ENCODE measurements around the gene A4GNT. TPM values are rescaled to one million over a fixed set of nuclear protein-coding genes. Genes with fewer than 3 reads are reported as not detected.
"Not testable (repeated sequence)": the region's sequence is repeated elsewhere in the genome, so short reads cannot be mapped to it uniquely, and the experiment has no call there.

A4GNT gene
- total and polyA plus RNA-seq, 8 donors: 0.34 to 2.0 (median 1.1) TPM

- H3K27ac ChIP-seq: no peak overlapping the region
- peaks cover 0 to 16% (median 0%) of the 10 kb centered on the region in 3 donors for H3K36me3 ChIP-seq
- no peak overlapping the region for H3K4me3 ChIP-seq
- no peaks in the 10 kb centered on the region for H3K9me3 ChIP-seq
- TF ChIP-seq CTCF (IDR thresholded peaks at IDR 0.05): no peak
- intact Hi-C loops (cut with DNase I): no loop called here
- ATAC-seq: no peak
- FAIRE-seq: no peak
- DNase-seq: no peak
- H3K27me3 ChIP-seq: no peaks in the 10 kb centered on the region
- H3K4me1 ChIP-seq: peaks cover 0 to 17% (median 0%) of the 10 kb centered on the region in 3 donors
- whole genome bisulfite sequencing, 2 donors: 75 to 82% methylated on average over 2 of the region's 2 CpGs
These were observed 40.4 kb upstream of the A4GNT start for GRCh38 chr3:138172625-138173024.

- Histone ChIP-seq H3K27ac (no peak overlapping the region), H3K4me3 (no peak overlapping the region), H3K36me3 (peaks cover 0 to 61% (median 9%) of the 10 kb centered on the region in 3 donors), H3K27me3 (no peaks in the 10 kb centered on the region), H3K9me3 (no peaks in the 10 kb centered on the region), H3K4me1 (no peaks in the 10 kb centered on the region)
- DNase-seq (no peak), FAIRE-seq (no peak), ATAC-seq (no peak)
- intact Hi-C loops (cut with DNase I): no loop called here
- 96 to 98% methylated on average over 2 of the region's 2 CpGs for WGBS, 2 donors
- TF ChIP-seq CTCF (IDR thresholded peaks at IDR 0.05): no peak
These were observed 32.9 kb upstream of the A4GNT start for GRCh38 chr3:138165061-138165460.

GRCh38 chr3:138157743-138158142 is 25.6 kb upstream of the A4GNT start:
- H3K9me3 ChIP-seq: no peaks in the 10 kb centered on the region
- no peak for ATAC-seq

GRCh38 chr3:138154534-138154933 is 22.3 kb upstream of the A4GNT start:
- DNase-seq (no peak), FAIRE-seq (no peak), ATAC-seq (no peak)
- Histone ChIP-seq H3K27me3 (no peaks in the 10 kb centered on the region), H3K9me3 (no peaks in the 10 kb centered on the region), H3K4me3 (no peak overlapping the region), H3K27ac (no peak overlapping the region), H3K36me3 (no peaks in the 10 kb centered on the region), H3K4me1 (no peaks in the 10 kb centered on the region)
- intact Hi-C loops (cut with DNase I): no loop called here
- TF ChIP-seq CTCF (IDR thresholded peaks at IDR 0.05): no peak

More at GRCh38 chr3:138157743-138158142, 25.6 kb upstream of the A4GNT start:
- DNase-seq: no peak
- intact Hi-C loops (cut with DNase I): no loop called here
- Histone ChIP-seq H3K36me3 (peaks cover 0 to 11% (median 5%) of the 10 kb centered on the region in 3 donors), H3K4me3 (no peak overlapping the region), H3K27ac (no peak overlapping the region), H3K27me3 (no peaks in the 10 kb centered on the region), H3K4me1 (no peaks in the 10 kb centered on the region)
- FAIRE-seq: no peak
- TF ChIP-seq CTCF (IDR thresholded peaks at IDR 0.05): no peak
- WGBS, 2 donors: 96 to 98% methylated on average over 4 of the region's 4 CpGs

- Histone ChIP-seq H3K27me3 (no peaks in the 10 kb centered on the region), H3K4me1 (peaks cover 0 to 7% (median 0%) of the 10 kb centered on the region in 3 donors), H3K27ac (no peak overlapping the region), H3K4me3 (no peak overlapping the region), H3K9me3 (no peaks in the 10 kb centered on the region), H3K36me3 (no peaks in the 10 kb centered on the region)
- intact Hi-C loops (cut with DNase I): no loop called here
- DNase-seq (no peak), FAIRE-seq (no peak), ATAC-seq (no peak)
- WGBS, 2 donors: 51 to 52% methylated on average over 4 of the region's 4 CpGs
- no peak for TF ChIP-seq CTCF (IDR thresholded peaks at IDR 0.05)
These were observed 16.3 kb upstream of the A4GNT start for GRCh38 chr3:138148503-138148902.

GRCh38 chr3:138142181-138142580 is 10.0 kb upstream of the A4GNT start:
- H3K27me3 ChIP-seq; H3K4me3 ChIP-seq; H3K27ac ChIP-seq; H3K4me1 ChIP-seq; H3K9me3 ChIP-seq; FAIRE-seq; DNase-seq; intact Hi-C loops (cut with DNase I); H3K36me3 ChIP-seq; ATAC-seq: not testable (repeated sequence)
- WGBS, 2 donors: 94 to 95% methylated on average over 3 of the region's 3 CpGs
